Effector CD8-positive, alpha-beta T cell (primary cell): ENCODE results near the gene SRCIN1.
A peak's percentile ranks its signal among the peaks of the same experiment; 100 is the strongest.
"Not testable (repeated sequence)": the region's sequence is repeated elsewhere in the genome, so short reads cannot be mapped to it uniquely, and the experiment has no call there.

Experiments used
- DNase-seq: peaks from one replicate; lab custom pipeline; 2025; lab: John Stamatoyannopoulos, UW

SRCIN1 gene

GRCh38 chr17:38508954-38509771 lies 96.6 kb downstream of the SRCIN1 start:
- peak; percentile 28 for DNase-seq

- no peak for DNase-seq
Observed at GRCh38 chr17:38508570-38508950, 97.2 kb downstream of the SRCIN1 start.

DNA sequence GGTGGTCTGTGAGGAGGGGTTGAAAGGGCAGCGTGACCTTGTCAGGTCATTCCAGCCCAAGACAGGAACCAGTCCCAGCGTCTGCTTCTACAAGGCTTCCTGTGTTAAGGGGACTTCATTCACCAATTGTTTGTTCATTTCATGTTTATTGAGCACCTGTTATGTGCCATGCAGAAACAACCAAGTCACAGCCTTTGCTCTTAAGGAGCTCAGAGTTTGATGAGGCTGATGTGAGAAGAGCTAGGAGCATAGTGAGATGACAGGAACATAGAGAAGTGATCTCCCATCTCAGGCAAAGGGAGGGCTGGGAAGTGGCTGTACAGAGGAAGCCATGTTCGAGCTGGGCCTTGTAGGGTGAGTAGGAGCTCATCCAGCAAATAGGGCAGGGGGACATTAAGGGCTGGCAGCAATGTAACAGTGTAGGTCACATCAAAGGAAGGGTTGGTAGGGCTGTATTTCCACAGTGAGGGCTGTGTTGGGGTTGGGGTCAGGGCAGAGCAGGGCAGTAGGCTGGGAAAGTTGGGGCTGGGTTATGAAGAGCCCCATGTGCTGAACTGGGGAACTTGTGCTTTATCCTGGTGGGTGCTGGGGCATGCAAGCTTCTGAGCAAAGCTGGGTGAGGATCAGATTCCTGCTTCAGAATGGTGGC lies 97.7 kb downstream of the SRCIN1 start:
- DNase-seq: no peak

GRCh38 chr17:38507436-38507835 lies 98.3 kb downstream of the SRCIN1 start:
- no peak for DNase-seq

DNA sequence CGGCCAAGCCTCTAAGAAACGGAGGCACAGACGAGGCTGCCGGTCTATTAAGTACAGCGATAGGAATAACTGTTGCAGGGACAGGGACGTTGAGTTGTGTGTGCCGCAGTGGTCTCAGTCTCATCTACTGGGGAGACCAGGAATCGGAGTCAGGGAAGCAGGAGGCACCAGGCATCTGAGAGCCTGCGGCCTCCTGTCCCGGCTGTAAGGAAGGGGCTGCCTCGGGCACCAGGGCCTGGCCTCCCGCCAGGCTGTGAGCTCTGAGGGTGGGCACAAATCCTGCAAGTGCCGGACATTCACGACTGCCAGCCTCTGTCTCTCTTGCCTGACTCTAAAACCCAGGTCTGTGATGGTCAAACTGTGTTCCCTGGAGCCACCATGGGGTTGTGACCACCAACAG lies 101.5 kb downstream of the SRCIN1 start:
- DNase-seq: no peak

GRCh38 chr17:38503286-38503913 lies 102.4 kb downstream of the SRCIN1 start:
- DNase-seq: not testable (repeated sequence)

DNA sequence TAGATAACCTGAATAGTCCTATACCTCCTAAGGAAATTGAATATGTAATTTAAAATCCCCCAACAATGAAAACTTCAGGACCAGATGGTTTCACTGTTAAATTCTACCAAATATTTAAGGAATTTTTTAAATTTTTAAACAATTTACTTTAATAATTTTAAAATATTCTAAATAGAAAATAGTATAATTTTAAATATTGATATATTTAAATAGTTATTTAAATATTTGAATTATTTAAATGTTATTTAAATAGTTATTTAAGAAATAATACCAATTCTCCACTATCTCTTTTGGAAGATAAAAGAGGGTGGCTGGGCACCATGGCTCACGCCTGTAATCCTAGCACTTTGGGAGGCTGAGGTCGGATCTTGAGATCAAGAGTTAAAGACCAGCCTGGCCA lies 104.0 kb downstream of the SRCIN1 start:
- DNase-seq: not testable (repeated sequence)

GRCh38 chr17:38499230-38499629 lies 106.5 kb downstream of the SRCIN1 start:
- not testable (repeated sequence) for DNase-seq

DNA sequence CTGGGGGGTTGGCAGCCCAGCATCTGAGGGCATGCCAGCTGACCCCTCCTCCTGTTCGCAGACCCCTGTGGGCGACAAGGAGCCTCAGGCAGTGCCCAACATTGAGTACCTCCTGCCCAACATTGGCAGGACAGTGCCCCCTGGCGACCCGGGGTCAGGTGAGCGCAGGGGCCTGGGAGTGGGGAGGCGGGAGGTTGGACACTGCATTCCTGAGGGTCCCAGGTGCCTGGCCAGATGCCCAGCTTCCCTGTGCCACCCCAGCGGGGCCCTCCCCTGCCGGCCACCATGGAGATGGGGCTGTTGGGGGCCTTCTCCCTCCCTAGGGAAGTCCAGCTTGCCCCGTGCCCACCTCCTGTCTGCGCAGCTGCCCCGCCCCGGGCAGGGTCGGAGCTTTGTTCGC lies 107.4 kb downstream of the SRCIN1 start:
- no peak for DNase-seq

GRCh38 chr17:38497656-38498055 lies 108.1 kb downstream of the SRCIN1 start:
- DNase-seq: not testable (repeated sequence)

- not testable (repeated sequence) for DNase-seq
Observed at GRCh38 chr17:38494152-38494551, 111.6 kb downstream of the SRCIN1 start.

DNA sequence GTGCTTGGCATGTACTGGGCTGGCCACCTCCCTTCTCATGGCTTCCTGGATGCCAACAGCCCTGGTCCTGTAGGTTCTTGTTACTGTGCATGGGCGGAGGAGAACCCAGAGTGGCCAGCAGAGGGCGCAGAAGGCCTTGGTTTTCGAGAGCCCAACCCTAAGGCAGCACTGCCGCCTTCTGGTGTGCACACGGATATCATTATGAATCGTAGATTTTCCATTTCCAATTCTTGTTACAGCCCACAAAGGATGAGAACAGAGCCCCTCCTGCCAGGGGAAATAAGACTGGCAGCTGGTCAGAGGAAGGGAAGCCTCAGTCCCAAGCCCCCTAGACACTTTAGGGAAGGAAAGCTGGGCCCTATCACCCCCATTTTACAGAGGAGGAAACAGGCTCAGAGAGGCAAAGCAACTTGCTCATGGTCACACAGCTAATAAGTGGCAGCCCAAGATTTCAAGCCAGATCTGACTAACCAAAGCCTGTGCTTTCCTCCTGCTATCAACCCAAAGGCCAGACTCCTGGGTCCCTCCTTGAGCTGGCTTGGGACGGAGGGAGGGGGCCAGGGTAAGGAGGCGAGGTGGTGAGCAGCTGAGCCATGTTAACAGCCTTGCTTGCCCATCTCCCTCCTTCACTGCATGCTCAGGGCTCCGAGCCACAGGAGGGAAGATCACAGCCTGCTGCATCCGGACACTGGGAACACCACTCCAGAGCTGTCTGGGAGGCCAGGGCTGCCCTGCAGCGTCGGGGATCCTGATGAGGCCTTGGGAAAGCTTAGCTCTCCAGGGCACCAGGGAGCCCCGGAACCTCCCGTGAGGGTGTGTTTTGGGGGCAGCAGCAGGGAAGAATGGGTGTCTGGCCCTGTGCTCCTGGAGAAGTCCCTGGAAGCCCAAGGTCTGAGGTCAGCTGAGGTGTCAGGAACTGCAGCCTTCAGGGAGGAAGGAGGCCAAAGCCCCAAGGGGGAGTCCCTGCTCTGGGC lies 113.4 kb downstream of the SRCIN1 start:
- DNase-seq: peak; percentile 79

DNA sequence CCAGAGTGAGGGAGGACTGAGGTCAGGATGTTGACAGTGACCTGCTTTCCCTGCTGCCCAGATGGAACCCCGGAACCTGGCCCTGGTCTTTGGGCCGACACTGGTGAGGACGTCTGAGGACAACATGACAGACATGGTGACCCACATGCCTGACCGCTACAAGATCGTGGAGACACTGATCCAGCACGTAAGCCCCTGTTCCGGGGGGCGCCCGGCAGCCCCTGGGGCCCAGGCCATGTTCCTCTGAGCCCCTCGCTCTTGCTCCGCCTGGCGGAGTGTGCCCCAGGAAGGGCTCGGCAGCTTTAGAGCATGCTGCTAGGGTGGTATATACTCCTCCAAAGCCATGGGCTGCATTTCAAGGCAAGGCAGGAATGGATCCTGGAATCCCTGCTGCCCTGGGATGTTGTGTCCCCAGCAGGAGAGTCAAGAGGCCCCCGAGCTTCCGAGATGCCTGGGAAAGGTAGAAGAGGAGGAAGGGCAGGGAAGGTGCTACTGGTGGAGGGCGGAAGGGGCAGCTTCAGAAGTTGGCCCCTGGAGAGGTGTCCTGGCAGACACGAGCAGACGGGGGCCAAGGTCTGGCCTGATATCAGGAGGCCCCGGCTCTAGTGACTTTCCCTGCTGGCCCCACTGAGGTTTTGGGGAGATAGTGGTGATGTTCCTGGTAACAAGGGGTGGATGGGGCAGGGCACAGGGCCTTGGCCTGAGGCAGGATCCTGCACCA lies 114.2 kb downstream of the SRCIN1 start:
- not testable (repeated sequence) for DNase-seq

- DNase-seq: not testable (repeated sequence)
Observed at GRCh38 chr17:38489774-38490173, 116.0 kb downstream of the SRCIN1 start.

- not testable (repeated sequence) for DNase-seq
Observed at GRCh38 chr17:38485681-38486298, 120.0 kb downstream of the SRCIN1 start.

DNA sequence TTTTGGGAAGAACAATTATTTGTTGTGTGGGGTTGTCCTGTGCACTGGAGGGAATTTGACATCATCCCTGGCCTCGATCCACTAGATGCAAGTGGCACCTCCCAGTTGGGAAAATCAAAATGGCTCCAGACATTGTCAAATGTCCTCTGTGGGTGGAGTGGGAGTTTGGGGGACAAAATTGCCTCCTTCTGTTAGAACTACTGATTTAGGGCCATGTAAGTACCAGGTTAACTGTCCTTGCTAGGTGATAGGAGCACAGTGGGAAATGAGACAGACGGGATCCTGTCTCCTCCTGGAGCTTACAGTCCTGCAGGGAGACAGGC lies 120.6 kb downstream of the SRCIN1 start:
- no peak for DNase-seq

DNA sequence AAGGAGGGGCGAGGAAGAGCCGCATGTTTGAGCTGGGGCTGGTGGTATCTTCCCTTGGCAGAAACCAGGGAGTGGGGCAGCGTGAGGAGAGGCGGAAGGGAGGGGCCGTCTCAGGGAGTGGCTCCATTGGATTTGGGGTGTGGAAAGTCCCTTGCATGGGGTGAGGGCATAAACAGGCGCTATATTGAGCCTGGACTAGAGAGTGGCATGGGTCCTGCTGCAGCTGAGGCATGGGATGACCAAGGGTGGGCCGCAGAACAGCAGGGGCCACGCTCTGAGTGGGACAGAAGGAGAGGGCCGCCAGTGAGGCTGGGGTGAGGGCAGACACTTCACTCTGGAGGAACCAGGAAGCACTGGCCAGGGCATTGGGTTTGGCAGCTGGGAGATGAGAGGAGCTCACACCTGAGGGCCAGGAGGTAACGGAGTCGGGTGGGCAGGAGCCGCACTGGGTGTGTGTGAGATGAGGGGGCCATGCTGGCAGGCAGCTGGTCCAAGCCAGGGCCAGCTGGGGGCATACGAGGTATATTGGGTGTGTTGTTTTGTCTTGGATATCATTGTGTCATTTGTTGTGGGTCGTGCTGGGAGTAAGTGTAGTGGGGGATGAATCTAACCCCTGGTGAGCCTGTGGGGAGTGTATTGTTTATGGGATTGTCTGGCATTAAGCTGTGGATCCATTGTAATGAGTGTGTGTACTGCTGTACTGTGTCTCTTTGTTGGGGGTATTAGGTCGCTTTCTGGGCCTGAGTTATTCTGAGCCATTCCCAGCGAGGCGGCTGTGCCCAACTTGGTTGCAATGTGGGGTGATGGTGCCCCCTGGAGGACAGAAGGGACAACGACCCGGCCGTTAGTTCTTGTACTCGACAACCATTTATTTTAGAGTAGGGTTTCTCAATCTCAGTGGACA lies 121.3 kb downstream of the SRCIN1 start:
- peak; percentile 45 for DNase-seq

- not testable (repeated sequence) for DNase-seq
Observed at GRCh38 chr17:38482700-38483043, 123.1 kb downstream of the SRCIN1 start.

- not testable (repeated sequence) for DNase-seq
Observed at GRCh38 chr17:38482039-38482699, 123.6 kb downstream of the SRCIN1 start.
